Caco-2 (cell line): Measurements from ENCODE around the gene OSTC. TPM values are rescaled to one million over a fixed set of nuclear protein-coding genes. Genes with fewer than 3 reads are reported as not detected.

Experiments used
- BruUV-seq: library from RNA; stranded (reverse); fragments of 400-500 nt; replicated peaks from 2 replicates; lab custom pipeline; 2021; lab: Mats Ljungman, UMichigan
- CTCF ChIA-PET: fragments of 300-600 bp; sonication (Branson Sonifier 250); formaldehyde crosslinking; loops from one replicate; lab custom pipeline; 2022; ENCODE audit warnings: antibody characterized with exemption; lab: Charles Lee
- POLR2A ChIA-PET: fragments of 300-600 bp; sonication (Branson Sonifier 250); formaldehyde crosslinking; loops from one replicate; lab custom pipeline; 2022; ENCODE audit warnings: antibody characterized with exemption; lab: Charles Lee
- DNase-seq, 2 experiments: peaks; one replicate each; pipeline versions ENCODE4 v3.0.0 to v3.0.0-alpha.2; 2020 to 2022
- H3K27me3 ChIP-seq: replicated peaks from 2 replicates; pipeline ENCODE4 v1.6.0; 2011; ENCODE audit warnings: low read length; ENCODE audit not compliant: control insufficient read depth, insufficient read depth
- H3K36me3 ChIP-seq: 2 replicates; pipeline ENCODE4 v1.5.1; 2011; ENCODE audit warnings: low read length; ENCODE audit not compliant: control insufficient read depth, insufficient read depth
- H3K4me1 ChIP-seq: fragments of 250-450 bp; sonication (Bioruptor Pico); 2 replicates; pipeline ENCODE4 v1.5.1; 2020; ENCODE audit warnings: mild to moderate bottlenecking
- H3K4me3 ChIP-seq: 2 replicates; pipeline ENCODE4 v1.5.1; 2011; ENCODE audit warnings: low read depth, mild to moderate bottlenecking, control low read depth, low read length
- H3K9me3 ChIP-seq: fragments of 250-450 bp; sonication (Bioruptor Pico); 2 replicates; pipeline ENCODE4 v1.5.1; 2020; ENCODE audit warnings: mild to moderate bottlenecking, moderate library complexity
- H3K27ac Mint-ChIP-seq: one replicate; pipeline ENCODE4 v1.8.0; 2022; ENCODE audit warnings: mixed read lengths; ENCODE audit not compliant: unreplicated experiment
- H3K27me3 Mint-ChIP-seq: one replicate; pipeline ENCODE4 v1.8.0; 2022; ENCODE audit warnings: mixed read lengths; ENCODE audit not compliant: insufficient read depth, unreplicated experiment
- H3K36me3 Mint-ChIP-seq: one replicate; pipeline ENCODE4 v1.8.0; 2022; ENCODE audit warnings: mild to moderate bottlenecking, mixed read lengths; ENCODE audit not compliant: insufficient read depth, unreplicated experiment
- H3K4me1 Mint-ChIP-seq: one replicate; pipeline ENCODE4 v1.8.0; 2022; ENCODE audit warnings: low read depth, mixed read lengths; ENCODE audit not compliant: unreplicated experiment
- H3K4me3 Mint-ChIP-seq: one replicate; pipeline ENCODE4 v1.8.0; 2022; ENCODE audit warnings: mild to moderate bottlenecking, moderate library complexity, mixed read lengths; ENCODE audit not compliant: unreplicated experiment
- H3K9me3 Mint-ChIP-seq: one replicate; pipeline ENCODE4 v1.8.0; 2022; ENCODE audit warnings: mixed read lengths; ENCODE audit not compliant: unreplicated experiment
- intact Hi-C: fragments of 100-400 bp; cut with micrococcal nuclease; formaldehyde crosslinking; loops from one replicate; pipeline ENCODE4 v1.10.0; 2022; ENCODE audit not compliant: unreplicated experiment
- total RNA-seq: library from RNA; stranded (reverse); gene quantifications from 2 replicates; pipeline ENCODE4 v1.2.3, GENCODE V29; 2022
- TF ChIP-seq, protein P1 (sequence below), 2 experiments: fragments of 200-600 bp in 1 of 2; IDR thresholded peaks; 1 replicate in 1 of 2; 2 replicates in 1 of 2; pipeline versions ENCODE4 v1.5.1 to v1.8.0; 2011 to 2022; ENCODE audit warnings: antibody characterized with exemption in 1 of 2, control low read depth in 1 of 2, inconsistent platforms in 1 of 2, low read depth in 1 of 2, low read length in 1 of 2, mild to moderate bottlenecking in 1 of 2, moderate library complexity in 1 of 2; ENCODE audit not compliant: insufficient read depth in 1 of 2, severe bottlenecking in 1 of 2, unreplicated experiment in 1 of 2

OSTC gene
- total RNA-seq, 1 experiment from 2014 or later, result 126 TPM

DNA sequence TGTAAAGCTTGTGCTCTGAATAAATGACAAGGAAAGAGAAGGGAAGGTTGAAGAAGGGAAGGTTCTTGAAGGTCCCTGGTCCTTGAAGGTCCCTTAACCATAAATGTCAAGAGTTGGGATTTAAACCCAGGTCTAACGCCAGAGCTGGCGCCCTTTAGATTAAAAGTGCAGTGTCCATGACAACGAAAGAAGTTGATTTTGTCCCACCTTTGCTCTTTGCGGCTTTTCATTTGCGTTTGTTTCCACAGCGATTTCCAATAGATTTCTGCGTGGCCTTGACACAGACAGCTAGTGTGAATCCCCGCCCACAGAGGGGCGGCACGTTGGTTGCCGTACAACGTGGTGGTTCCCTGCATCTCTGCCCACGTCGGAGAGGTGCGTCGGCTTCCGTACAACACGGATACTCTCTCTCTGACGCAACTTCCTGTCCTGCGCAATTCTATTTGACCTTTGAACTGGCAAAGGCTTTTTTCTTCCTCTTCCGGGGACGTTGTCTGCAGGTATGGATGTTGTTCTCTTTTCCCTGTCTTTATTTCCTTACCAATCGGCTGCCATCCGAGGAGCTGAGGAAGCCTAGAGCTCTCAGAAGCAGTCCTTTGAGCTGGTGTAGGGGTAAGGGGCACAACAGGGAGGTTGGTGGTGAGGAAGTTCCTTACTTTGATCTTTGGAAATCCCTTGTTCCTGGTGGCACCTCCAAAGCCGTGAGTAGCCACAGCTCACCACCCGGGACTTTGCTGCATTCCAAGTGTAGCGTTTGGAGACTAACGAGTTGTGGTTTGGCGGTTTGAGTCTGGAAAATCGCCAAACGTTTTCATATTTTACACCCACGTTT is 30.1 kb upstream of the OSTC start, which contains the start of gene RPL34:
RPL34 (plus strand) TSS at position 476 of the 832 bp plus-strand sequence. CDS start 1,384 bp downstream, outside the sequence.
- Mint-ChIP-seq H3K27ac (peak within 1 kb of the TSS; percentile 99), H3K4me1 (peaks cover 15% of the 10 kb centered on the region), H3K36me3 (peaks cover 52% of the 10 kb centered on the region), H3K9me3 (peaks cover 8% of the 10 kb centered on the region), H3K4me3 (peak within 1 kb of the TSS; percentile 96), H3K27me3 (no peaks in the 10 kb centered on the region)
- Histone ChIP-seq H3K27me3 (no peaks in the 10 kb centered on the region), H3K4me1 (peaks cover 13% of the 10 kb centered on the region), H3K9me3 (no peaks in the 10 kb centered on the region; the same call in 1 of the 2 replicates), H3K36me3 (peaks cover 3% of the 10 kb centered on the region), H3K4me3 (peak within 1 kb of the TSS; percentile 82)
- BruUV-seq, result no TSS peak
- intact Hi-C loops, result loop anchor here (1.0 to 2.0 kb wide), 2 partner anchors 30 kb away; partner anchors contain the start of gene OSTC
- TF ChIP-seq, protein P1, sequence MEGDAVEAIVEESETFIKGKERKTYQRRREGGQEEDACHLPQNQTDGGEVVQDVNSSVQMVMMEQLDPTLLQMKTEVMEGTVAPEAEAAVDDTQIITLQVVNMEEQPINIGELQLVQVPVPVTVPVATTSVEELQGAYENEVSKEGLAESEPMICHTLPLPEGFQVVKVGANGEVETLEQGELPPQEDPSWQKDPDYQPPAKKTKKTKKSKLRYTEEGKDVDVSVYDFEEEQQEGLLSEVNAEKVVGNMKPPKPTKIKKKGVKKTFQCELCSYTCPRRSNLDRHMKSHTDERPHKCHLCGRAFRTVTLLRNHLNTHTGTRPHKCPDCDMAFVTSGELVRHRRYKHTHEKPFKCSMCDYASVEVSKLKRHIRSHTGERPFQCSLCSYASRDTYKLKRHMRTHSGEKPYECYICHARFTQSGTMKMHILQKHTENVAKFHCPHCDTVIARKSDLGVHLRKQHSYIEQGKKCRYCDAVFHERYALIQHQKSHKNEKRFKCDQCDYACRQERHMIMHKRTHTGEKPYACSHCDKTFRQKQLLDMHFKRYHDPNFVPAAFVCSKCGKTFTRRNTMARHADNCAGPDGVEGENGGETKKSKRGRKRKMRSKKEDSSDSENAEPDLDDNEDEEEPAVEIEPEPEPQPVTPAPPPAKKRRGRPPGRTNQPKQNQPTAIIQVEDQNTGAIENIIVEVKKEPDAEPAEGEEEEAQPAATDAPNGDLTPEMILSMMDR (IDR thresholded peaks at IDR 0.05; ENCODE audit: insufficient read depth in 1 of 2, low read depth in 1 of 2, low read length in 1 of 2, severe bottlenecking in 1 of 2, unreplicated experiment in 1 of 2), result no peak
- POLR2A ChIA-PET, result interaction anchor here (0.6 to 1.1 kb wide), 3 partner anchors 10 to 1726 kb away, joined by 3 to 4 read pairs (median 4); no protein-coding TSS in a partner anchor
- CTCF ChIA-PET, result interaction anchor here (0.6 to 0.7 kb wide), 2 partner anchors 48 to 452 kb away, joined by 3 to 5 read pairs; partner anchors contain the start of gene LEF1
- DNase-seq, result peak; percentile 92 to 95

DNA sequence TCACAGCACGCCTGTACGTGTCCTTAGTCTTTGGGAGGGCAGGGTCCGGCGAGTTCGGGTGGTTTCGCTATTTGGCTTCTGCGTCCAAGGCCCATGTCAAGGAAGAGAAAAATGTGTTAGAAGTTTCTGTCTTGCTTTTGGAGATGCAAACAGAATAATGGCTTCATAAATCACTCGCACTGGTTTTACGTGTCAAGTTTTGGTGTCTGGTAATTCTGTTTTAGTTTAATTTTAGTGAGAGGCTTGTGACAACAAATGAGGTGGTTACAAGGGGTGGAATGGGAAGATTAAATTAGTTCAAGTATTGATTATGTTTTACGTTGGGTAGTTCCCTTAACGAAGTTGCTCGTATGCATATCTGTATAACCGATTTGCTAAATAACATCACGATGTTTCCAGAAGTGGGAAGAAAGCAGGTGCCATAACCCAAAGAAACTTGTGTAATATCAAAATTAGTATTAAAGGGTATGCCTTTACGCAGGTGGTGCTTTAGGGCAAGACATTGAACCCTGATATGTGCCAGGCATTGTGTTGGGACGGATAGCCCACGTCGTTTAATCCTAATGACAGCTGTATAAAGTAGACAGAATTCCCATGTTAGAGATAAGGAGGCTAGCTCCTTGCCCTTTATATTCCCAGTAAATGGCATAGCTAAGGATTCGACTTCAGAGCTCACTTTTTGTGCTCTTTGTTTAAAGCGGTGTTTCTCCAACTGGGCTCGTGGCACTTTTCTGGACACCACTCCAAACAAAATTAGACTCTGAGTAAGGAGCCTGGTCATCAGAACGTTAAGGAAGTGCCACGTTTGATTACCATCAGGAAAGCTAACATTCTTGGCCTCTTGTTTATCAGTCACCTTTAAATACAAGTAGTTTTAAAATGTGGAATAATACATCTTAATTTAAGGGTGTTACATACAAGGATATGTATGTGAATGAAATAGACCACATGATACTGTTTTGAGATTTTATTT is 29.2 kb upstream of the OSTC start:
- Histone ChIP-seq H3K36me3 (peaks cover 3% of the 10 kb centered on the region), H3K9me3 (no peaks in the 10 kb centered on the region), H3K4me1 (peaks cover 13% of the 10 kb centered on the region), H3K27me3 (no peaks in the 10 kb centered on the region), H3K4me3 (peak overlapping the region; percentile 82)
- DNase-seq, result no peak
- Mint-ChIP-seq H3K9me3 (no peaks in the 10 kb centered on the region), H3K36me3 (peaks cover 61% of the 10 kb centered on the region), H3K27ac (peak overlapping the region; percentile 99), H3K4me1 (peaks cover 15% of the 10 kb centered on the region), H3K4me3 (peak overlapping the region; percentile 96), H3K27me3 (no peaks in the 10 kb centered on the region)
- BruUV-seq, result TSS peak; percentile 69
- TF ChIP-seq, protein P1 (IDR thresholded peaks at IDR 0.05; ENCODE audit: insufficient read depth in 1 of 2, low read depth in 1 of 2, low read length in 1 of 2, severe bottlenecking in 1 of 2, unreplicated experiment in 1 of 2), result no peak
- intact Hi-C loops, result loop anchor here (1.0 to 2.0 kb wide), 2 partner anchors 30 to 31 kb away; partner anchors contain the start of gene OSTC
- ChIA-PET CTCF (interaction anchor here (0.7 kb wide), 1 partner anchor 49 kb away, joined by 3 read pairs; no protein-coding TSS in a partner anchor), POLR2A (interaction anchor here (0.6 to 1.1 kb wide), 4 partner anchors 9 to 30 kb away, joined by 3 to 4 read pairs (median 4); no protein-coding TSS in a partner anchor)
